NCI-H2107 (cell line): ENCODE data around the gene SLC6A15.

Experiments
- DNase-seq: peaks from one replicate; lab custom pipeline; 2025; lab: John Stamatoyannopoulos, UW

Gene SLC6A15

DNA sequence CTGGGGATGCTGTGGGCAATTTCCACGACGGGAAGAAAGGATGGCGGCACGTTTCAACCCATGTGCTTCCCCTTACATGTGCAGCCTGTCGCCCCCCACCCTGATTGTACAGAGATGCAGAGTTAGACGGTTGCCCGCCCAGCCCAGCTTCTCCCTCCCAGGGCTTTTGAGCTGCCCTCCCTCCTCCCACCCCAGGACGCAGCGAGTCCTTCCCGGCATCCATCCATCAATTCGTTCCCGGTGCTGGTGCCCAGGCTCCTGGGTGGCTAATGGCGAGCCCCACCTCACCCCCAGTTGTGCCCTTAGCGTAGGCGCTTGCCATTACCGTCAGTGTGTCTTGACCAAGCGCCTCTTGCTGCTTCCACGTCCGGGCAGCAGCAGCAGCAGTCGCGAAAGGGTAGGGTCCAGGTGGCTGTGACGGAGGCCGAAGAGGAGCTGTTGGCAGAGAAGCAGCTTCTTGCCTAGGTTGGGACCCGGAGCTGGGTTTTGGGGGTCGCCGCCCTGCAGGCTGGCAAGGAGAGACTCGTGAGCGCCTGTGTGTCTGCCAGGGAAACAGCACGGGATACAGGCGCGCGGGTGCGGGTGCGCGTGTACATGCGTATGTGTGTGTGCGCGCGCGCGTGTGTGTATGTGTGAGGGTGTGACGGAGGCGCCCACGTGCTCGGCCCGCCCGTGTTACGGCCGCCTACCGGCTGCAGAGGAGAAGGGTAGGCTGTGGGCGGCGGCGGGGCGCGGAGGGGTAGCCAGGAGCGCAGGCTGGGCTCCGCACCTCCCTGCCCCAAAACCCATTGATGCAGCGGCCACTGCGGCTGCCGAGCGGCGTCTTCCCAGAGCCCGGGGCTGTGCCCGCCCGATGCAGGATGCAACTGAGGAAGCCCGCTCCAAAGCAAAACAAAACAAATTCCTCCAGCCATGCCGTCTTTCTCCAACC is at the start of gene SLC6A15:
Gene SLC6A15 (minus strand): TSS at position 602 of the 931 bp plus-strand sequence. CDS start 20,679 bp downstream, outside the sequence.
- DNase-seq: no peak

DNA sequence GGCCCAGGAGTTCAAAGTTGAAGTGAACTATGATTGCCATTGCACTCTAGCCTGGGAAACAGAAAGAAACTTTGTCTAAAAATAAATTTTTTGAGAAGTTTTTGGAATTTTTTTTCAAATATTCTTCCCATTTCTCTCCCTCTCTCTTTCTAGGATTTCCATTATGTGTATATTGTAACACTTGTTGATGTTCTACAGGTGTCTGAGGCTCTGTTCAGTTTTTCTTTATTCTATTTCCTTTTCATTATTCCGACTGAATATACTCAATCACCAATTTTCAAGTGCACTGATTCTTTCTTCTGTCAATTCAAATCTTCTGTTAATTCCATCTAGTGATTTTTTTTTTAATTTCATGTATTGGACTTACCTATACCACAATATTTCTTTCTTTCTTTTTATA is 48.3 kb upstream of the SLC6A15 start:
- DNase-seq: no peak

DNA sequence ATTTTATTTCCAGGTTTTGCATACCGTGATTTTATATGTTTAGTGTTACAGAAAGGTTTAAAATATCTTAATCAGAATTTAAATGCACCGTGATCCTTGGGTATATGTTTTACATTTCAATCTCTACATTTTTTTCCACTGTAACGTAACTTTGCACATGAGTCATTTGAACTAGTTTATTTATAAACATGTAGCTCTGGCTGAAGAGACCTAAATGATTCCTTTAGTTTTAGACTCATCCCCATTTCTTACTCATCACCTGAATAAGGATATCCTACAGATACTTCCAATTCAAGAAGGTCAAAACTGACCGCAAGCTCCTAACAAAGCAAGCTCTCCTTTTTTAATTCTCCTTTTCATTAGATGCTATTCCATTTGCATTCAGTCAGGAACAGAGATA is 42.7 kb upstream of the SLC6A15 start:
- DNase-seq: no peak

DNA sequence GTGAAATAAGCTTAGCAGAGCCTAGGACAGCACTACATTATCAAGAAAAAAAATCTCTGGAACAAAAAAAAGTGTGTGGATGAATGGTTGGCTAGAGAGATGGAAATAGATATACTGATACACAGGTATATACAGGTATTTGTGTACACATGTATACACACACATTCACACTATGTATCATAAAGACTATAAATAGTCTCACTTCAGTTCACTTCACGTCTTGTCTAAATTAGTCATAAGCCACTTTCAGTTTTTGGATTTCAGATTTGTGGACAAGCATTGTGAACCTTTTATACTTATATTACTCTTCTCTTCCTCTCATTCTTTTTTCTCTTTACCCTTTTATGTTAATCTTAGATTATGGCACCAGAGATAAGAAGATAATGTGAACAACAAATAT is 41.8 kb upstream of the SLC6A15 start:
- no peak for DNase-seq

DNA sequence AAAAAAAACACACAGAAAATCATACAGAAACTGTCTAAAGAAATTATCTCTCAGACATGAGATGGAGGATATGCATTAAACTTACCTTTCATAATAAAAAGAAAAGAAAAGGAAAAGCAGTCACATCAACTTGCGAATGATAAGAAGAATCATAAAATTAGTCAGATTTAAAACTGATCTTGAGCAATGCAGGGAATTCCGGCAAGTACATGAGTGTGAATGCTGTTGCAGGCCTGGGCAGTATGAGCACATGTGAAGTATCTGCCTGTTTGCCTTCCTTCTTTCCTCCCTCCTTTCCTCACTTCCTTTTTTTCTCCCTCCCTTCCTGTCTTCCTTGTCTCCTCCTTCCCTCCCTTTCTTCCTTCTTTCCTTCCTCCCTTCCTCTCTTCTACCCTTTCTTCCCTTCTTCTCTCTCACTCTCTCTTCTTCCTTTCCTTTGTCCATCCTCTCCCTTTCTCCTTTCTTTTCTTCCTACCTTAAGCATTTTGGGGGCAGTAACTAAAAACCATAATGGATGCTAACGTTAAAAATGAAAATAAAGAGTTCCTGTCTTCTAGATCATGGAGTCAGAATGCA is 38.5 kb upstream of the SLC6A15 start:
- DNase-seq: no peak

DNA sequence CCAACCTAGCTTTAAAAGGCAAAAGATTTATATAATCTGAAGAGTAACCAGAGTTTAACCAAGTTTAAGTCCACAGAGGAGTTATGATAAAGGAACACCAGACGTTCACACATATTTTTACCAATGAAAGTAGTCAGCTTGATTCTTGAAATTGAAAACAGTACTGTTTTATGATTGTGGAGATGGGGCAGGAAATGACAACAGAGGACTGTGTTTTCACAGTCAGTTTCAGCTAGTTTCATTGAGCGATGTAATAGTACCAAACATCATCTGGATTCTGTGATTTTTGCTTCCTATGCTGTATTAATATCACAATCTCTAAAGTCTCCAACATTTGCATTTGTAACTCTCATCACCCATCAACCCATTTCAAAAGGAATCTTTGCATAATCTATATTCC is 34.2 kb upstream of the SLC6A15 start:
- DNase-seq: no peak

DNA sequence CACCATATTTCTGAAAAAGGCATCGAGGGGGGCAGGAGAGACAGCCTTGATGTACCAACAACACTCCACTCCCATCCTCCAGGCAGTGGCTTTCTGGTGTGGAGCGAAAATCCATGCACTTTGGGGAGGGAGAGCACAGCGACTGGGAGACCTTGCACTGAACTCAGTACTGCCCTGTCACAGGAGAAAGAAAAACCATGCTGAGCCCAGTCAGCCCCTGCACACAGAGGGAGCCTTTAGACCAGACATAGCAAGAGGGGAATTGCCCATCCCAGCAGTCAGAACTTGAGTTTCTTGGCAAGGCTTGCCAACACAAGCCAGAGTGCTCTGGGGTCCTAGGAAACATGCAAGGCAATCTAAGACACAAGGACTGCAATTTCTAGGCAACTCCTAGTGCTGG is 24.8 kb upstream of the SLC6A15 start:
- no peak for DNase-seq

DNA sequence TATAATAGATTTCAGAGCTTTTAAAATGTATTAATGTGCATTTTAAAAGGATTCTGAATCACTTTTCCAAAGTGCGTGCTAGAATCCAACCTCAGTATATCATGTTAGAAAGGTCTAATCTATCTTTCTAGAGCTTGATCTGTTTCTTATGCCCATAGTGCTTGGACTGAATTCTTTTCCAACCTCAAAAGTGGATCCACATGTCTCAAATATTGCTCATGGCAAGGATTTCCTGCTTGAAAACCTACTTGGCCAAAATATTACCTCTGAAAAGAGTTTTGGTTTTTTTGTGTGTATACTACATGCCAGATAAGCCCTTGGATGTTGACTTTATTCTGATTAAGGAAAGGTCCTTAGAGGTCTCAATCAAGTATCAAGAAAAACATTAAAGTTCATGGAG is 16.9 kb upstream of the SLC6A15 start:
- DNase-seq: no peak

DNA sequence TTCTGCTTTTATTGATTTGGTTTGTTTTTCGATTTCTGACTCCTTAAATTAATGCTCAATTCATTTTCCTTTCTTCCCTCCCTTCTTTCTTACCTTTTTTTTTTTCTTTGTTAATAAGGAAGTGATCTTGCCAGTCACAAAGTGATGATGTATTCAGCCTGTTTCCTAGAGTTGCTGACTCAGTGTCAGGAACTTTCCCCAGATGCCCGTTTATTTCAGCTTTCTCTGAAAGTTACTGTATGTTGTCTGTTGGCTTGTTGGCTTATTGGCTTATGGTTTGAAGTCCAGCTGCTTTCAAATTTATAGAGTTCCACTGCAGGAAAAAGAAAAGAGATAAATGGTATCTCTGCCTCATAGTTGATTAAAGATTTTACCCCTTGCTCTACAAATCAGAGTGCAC is 12.4 kb upstream of the SLC6A15 start:
- no peak for DNase-seq

DNA sequence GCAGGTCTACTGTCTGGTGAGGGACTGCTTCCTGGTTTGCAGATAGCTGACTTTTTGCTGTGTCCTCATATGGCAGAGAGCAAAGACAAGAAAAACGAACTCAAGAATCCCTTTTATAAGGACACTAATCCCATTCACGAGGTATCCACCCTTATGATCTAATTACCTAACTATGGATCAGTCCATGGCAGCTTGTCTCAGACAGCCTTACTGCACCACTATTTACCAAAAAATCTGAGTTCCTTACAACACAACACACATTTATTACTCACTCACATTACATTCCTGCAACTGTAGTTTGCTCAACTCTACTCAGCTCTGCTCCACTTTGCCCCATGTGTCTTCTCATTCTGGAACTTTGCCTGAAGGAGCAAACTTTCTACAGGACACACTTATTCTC is 10.1 kb upstream of the SLC6A15 start:
- no peak for DNase-seq

DNA sequence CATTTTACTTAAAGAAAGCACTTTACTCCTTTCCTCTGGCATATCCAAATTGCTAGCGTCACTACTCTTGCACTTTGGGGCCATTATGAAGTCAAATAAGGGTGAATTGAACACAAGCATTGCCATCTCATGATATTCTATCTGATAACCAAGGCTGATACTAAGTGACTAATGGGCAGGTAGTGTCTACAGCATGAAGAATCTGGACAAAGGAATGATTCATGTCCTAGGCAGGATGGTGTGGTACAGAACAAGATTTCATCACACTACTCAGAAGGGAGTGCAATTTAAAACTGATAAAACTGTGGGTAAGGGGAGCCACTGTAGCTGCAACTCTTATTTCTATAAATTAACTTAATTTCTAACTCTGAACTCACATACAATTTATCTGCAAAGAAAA is 7.7 kb upstream of the SLC6A15 start:
- no peak for DNase-seq

DNA sequence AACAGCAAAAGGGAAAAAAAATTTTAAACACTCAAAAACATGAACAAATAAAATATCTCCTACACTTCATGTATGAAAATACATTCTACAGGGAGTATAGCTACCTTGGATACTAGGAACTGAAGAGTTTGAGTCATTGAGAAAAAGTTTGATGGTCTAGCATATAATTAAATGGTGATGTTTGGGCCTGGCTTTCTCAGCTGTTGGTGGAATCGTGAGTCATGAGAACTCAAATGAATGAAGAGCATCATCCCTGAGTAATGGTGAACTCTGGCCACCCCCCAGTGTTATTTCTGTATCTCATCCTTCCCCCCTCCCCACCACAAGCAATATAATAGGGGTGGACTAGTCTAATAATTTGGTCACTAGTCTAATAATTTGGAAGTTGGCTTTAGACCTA is 6.7 kb upstream of the SLC6A15 start:
- DNase-seq: no peak

DNA sequence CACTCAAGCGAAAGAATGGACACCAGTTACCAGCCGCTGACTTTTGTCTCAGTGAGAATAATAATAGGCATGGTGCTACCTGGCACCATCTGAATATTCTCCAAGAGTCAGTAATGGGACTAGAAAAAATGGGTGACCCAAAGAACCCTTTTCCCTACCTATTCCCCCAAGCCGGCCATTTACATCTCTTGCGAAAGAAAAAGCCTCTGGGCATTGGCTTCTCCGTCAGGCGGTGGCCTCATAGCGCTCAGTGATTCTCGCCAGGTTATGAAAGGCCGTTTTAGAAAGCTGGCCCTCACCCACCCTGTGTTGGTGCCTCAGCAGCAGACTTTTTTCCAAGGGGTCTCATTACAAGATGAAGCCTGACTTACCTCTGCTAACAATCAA is 523 bp upstream of the SLC6A15 start:
- DNase-seq: no peak

DNA sequence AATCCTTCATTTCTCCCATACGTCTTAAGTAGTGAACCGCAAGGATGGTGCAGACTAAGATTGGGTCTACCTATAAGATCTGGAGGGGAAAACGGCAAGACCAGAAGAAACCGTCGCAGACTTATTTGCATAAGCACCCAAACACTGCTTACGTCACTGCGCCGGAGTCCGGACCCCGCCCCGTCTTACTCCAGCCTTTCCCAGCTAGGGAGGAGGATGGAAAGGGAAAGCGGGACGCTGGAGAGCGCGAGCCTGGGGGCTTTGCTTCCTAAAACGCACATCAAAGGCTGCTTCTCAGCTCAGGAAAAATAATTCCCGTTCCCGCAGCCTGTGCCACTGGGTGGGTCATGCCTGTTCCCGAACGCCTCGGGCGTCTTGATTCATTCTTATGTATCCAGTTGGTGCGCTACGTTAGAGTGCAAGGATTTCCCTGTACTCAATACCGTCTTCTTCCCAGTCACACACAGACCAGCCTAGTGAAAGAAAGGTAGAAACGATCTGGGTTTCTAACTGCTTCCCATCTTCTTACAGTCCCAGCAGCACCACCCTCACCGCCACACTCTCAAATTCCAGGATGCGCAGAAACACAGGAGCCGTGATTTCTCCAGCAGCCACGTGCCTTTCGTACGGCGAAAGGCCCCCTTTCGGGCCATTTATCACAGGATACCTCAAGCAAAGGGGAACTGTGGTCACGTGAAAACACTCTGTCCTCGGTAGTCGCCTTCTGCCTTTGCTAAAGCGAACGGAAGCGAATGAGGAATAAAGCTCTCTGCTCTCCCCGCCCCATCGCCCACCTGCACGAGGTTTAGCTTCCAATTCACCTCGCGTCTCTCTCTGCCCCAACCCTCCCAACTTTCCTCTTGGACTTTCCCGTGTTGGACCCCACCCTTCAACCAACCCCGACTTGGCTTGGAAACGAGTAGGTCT is 1.1 kb downstream of the SLC6A15 start:
- DNase-seq: no peak

DNA sequence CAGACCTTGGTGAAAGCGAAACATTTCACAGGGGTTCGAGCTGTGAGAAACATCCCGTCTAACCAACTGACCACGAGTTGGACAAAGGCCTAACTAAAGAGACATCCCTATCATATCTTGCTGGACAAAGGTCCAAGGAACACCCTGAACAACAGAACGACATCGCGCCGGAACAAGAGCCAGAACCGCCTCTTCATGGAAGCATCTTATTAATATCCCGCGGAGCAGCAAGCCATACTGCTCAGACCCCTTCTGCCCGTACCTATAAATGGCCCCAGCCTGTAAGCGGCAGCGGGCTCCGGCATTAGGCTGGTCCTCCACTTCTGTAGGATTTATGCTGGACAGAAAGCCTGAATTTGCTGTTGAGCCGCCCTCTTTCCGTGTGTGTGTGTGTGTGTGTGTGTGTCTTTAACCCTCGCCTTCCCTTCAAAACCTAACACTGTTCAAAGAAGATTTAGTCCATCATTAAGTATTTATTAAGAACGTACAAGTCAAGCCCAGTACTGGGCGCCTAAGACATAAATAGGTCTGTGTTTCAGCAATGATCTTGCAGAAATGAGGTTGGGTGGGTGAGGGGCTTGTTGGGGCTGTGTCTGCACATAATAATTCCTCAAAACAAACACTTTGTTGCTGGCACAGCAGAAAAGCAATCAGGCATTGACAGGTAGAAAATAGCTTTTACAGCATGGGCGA is 1.9 kb downstream of the SLC6A15 start:
- no peak for DNase-seq

DNA sequence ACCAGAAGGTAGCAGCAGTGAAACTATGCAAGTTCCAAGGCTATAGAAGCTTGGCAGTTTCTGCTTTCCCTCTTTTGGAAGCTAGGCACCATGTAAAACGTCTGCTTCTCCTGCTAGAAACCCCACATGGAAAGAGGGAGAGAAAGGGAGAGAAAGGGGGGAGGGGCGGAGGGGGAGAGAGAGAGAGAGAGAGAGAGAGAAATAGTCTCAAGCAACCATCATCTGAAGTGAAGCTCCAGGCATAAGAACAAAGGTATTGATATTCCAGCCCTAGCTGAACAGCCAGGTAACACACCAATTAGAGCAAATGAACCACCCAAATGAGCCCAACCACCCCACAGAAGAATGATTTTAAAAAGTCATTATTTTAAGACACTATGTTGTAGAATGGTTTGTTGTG is 8.5 kb downstream of the SLC6A15 start:
- no peak for DNase-seq

DNA sequence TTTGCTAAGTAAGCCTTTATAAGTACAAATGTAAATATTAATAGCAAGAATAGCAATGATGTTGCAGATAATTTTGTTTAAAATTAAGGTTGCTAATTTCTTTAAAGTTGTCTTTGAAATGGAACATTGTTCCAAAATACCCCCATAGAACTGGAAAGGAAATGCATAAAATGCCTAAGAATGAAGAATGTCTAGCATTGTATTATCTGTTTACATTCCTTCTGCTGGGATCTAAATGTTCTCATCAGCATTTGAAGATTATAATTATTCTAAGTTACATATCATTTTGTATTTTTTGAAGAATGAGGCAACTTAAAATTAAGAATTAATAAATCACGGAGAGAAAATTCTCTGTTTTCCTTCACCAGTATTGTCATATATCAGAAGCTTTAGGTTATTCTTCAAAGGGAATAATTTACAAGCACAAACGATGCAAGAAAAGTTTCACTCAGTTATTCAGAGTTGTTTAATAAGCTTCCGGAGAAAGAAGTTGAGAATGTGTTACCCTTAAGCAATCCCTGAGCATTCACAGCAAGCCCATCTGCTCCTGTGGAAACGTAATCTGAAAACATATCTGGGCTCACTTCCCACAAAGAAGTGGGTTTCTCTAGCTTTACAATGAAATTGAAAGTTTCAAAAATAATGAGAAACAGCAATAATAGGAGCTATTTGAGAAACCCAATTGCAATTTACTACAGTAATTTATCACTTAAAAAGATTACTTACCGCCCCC is 21.3 kb downstream of the SLC6A15 start:
- DNase-seq: no peak

DNA sequence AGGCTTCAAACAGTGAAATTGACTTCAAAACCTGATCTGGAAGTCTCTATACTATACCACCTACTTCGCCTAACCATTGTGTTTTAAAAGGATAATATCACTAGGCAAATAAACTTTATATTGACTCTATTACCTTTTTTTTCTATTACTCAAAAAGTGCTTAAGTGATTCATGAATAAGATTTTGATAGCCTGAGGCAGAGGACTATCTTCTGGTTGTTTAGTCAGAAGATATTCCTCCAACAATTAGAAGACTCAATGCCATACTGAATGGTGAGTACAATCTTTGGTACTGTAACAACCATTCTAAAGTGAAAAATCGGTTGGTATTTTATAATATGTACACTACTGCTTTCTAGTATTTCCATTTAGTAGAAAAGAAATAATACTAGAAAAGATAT is 22.8 kb downstream of the SLC6A15 start:
- DNase-seq: no peak

DNA sequence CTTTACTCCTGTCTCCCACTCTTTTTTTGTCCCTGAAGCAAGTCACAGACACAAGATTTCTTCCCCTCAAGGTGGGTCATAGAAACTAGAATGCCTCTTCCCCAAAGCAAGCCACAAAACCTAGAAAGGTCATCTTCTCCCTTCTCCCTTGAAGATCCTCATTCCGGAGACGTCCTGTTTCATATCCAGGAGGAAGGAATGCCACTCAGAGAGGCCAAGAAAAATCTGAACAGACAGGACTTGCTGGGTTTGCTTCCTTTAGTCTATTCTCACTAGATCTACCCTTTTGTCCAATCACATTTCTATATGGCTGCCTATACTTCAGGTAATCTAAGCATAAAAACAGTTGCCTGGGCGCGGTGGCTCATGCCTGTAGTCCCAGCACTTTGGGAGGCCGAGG is 23.7 kb downstream of the SLC6A15 start:
- DNase-seq: no peak

DNA sequence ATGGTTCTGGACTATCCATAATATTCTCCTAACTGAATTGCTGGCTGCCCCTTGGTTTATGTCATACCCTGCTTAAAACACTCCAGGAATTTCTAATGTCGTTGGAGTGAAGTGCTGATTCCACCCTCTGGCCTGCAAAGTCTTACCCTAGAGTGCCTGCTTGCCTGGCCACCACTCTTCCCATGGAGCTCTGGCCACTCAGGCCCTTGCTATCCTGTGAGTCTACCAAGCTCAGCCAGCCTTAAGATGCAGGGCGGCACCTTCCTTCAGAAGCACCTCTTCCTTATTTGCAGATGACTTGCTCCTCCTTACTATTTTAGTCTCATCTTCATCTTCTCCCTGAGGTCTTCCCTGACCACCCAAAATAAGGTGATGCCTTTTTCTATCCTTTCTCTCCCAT is 35.3 kb downstream of the SLC6A15 start:
- DNase-seq: no peak

DNA sequence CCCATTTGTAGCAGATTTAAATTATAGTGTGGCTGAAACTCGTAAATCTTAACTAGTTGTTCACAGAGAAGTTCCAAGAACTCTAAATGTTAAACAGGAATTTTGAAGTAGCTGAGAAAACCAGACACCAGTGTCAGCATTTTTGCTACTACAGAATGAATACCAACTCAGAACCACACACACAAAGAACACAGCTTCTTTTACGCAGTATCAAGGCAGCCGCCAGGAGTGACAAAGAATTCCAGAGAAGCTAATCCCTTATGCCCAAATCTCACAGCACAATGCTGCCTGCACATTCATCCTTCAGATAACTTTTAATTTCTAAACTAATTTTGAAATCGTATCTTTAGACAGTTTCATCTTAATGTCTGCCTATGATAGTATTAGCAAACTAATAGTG is 37.4 kb downstream of the SLC6A15 start:
- no peak for DNase-seq

DNA sequence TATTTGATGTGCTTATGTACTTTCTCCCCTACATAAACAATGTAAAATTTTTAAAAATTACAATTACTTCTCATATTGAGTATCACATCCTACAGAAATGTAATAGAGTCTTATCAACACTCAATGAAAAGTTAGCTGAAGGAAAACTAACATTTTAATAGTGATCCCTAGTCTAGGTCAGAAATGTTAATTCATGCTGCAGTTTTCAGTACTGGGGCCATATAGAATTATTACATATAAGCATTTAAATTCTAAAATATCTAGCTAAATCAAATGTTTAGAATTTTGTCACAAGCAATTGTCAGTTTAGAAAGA is 37.8 kb downstream of the SLC6A15 start:
- no peak for DNase-seq
